HEK293 (cell line): ENCODE data around the gene MESP2.

Experiments
- CTCF ChIA-PET: fragments of 350-600 bp; formaldehyde crosslinking; extraction: SDS; loops from one replicate; lab custom pipeline; 2021; ENCODE audit warnings: antibody characterized with exemption; lab: Yijun Ruan, JAX
- POLR2A ChIA-PET: fragments of 300-600 bp; formaldehyde crosslinking; extraction: SDS; loops from one replicate; lab custom pipeline; 2020; ENCODE audit warnings: antibody characterized with exemption, inconsistent platforms; lab: Yijun Ruan, JAX
- H3K27ac ChIP-seq: fragments of 200-500 bp; sonication (Bioruptor generic); 2 replicates; pipeline ENCODE4 v1.5.1; 2014; ENCODE audit warnings: low read depth, low read length, control low read depth, inconsistent platforms; ENCODE audit errors: extremely low read depth
- H3K36me3 ChIP-seq, 2 experiments: fragments of 200-500 bp in 1 of 2; sonication (Bioruptor generic) in 1 of 2; 1 replicate in 1 of 2; 2 replicates in 1 of 2; pipeline ENCODE4 v1.5.1; 2014 to 2017; ENCODE audit warnings: inconsistent platforms in 2 of 2, low read length in 2 of 2; ENCODE audit not compliant: control insufficient read depth in 2 of 2, insufficient read depth in 1 of 2
- H3K4me1 ChIP-seq: fragments of 200-500 bp; sonication (Bioruptor generic); 2 replicates; pipeline ENCODE4 v1.5.1; 2014; ENCODE audit warnings: mild to moderate bottlenecking, low read length, inconsistent platforms; ENCODE audit not compliant: control insufficient read depth, insufficient read depth
- H3K4me3 ChIP-seq: 2 replicates; pipeline ENCODE4 v1.5.1; 2011; ENCODE audit warnings: low read depth, mild to moderate bottlenecking, control low read depth, low read length, moderate library complexity
- H3K9me3 ChIP-seq: fragments of 200-500 bp; sonication (Bioruptor generic); 2 replicates; pipeline ENCODE4 v1.5.1; 2014; ENCODE audit warnings: low read depth, low read length, inconsistent platforms; ENCODE audit not compliant: control insufficient read depth, insufficient read depth
- GLI2 ChIP-seq: fragments of 450-650 bp; formaldehyde crosslinking; IDR thresholded peaks from 2 replicates; pipeline ENCODE4; 2017; ENCODE audit warnings: missing biosample characterization, missing genetic modification characterization, low read depth, borderline replicate concordance
- REPIN1 ChIP-seq: fragments of 450-650 bp; formaldehyde crosslinking; IDR thresholded peaks from 2 replicates; pipeline ENCODE4 v1.5.1; 2017; ENCODE audit warnings: missing biosample characterization, missing genetic modification characterization, low read depth
- SALL2 ChIP-seq: fragments of 450-650 bp; formaldehyde crosslinking; IDR thresholded peaks from 2 replicates; pipeline ENCODE4 v1.5.0; 2017; ENCODE audit warnings: missing biosample characterization, mild to moderate bottlenecking, missing genetic modification characterization, borderline replicate concordance
- ZBTB21 ChIP-seq: fragments of 450-650 bp; formaldehyde crosslinking; IDR thresholded peaks from 2 replicates; pipeline ENCODE4 v1.5.1; 2017; ENCODE audit warnings: missing biosample characterization, missing genetic modification characterization
- ZIC2 ChIP-seq: fragments of 450-650 bp; formaldehyde crosslinking; IDR thresholded peaks from 2 replicates; pipeline ENCODE4 v1.5.1; 2016; ENCODE audit warnings: missing biosample characterization, missing genetic modification characterization
- ZNF138 ChIP-seq: fragments of 450-650 bp; formaldehyde crosslinking; IDR thresholded peaks from 2 replicates; pipeline ENCODE4 v1.5.1; 2016; ENCODE audit warnings: missing biosample characterization, missing genetic modification characterization, borderline replicate concordance
- ZNF214 ChIP-seq: fragments of 450-650 bp; formaldehyde crosslinking; IDR thresholded peaks from 2 replicates; pipeline ENCODE4 v1.5.1; 2017; ENCODE audit warnings: missing biosample characterization, mild to moderate bottlenecking, missing genetic modification characterization, borderline replicate concordance
- ZNF324 ChIP-seq: fragments of 450-650 bp; formaldehyde crosslinking; IDR thresholded peaks from 2 replicates; pipeline ENCODE4 v1.5.1; 2016; ENCODE audit warnings: missing biosample characterization, missing genetic modification characterization
- ZNF341 ChIP-seq: fragments of 450-650 bp; formaldehyde crosslinking; IDR thresholded peaks from 2 replicates; pipeline ENCODE4; 2016; ENCODE audit warnings: low read depth, missing biosample characterization, missing genetic modification characterization
- ZNF423 ChIP-seq: fragments of 450-650 bp; formaldehyde crosslinking; IDR thresholded peaks from 2 replicates; pipeline ENCODE4 v1.5.1; 2016; ENCODE audit warnings: missing biosample characterization, missing genetic modification characterization
- ZNF529 ChIP-seq: fragments of 450-650 bp; formaldehyde crosslinking; IDR thresholded peaks from 2 replicates; pipeline ENCODE4 v1.5.1; 2017; ENCODE audit warnings: missing genetic modification characterization, missing biosample characterization; ENCODE audit not compliant: insufficient replicate concordance
- ZNF776 ChIP-seq: fragments of 450-650 bp; formaldehyde crosslinking; IDR thresholded peaks from 2 replicates; pipeline ENCODE4 v1.5.0; 2017; ENCODE audit warnings: missing biosample characterization, missing genetic modification characterization, borderline replicate concordance
- ZNF792 ChIP-seq: fragments of 450-650 bp; formaldehyde crosslinking; IDR thresholded peaks from 2 replicates; pipeline ENCODE4 v1.5.1; 2016; ENCODE audit warnings: missing biosample characterization, missing genetic modification characterization
- TF ChIP-seq, protein P1 (sequence below): fragments of 450-650 bp; formaldehyde crosslinking; IDR thresholded peaks from 2 replicates; pipeline ENCODE4 v1.5.1; 2017; ENCODE audit warnings: missing biosample characterization, missing genetic modification characterization
- TF ChIP-seq, protein P2 (sequence below): fragments of 450-650 bp; formaldehyde crosslinking; IDR thresholded peaks from 2 replicates; pipeline ENCODE4 v1.5.1; 2016; ENCODE audit warnings: missing biosample characterization, missing genetic modification characterization
- TF ChIP-seq, protein P3 (sequence below): fragments of 450-650 bp; formaldehyde crosslinking; IDR thresholded peaks from 2 replicates; pipeline ENCODE4 v1.5.1; 2016; ENCODE audit warnings: missing biosample characterization, missing genetic modification characterization
- TF ChIP-seq, protein P4 (sequence below): fragments of 450-650 bp; formaldehyde crosslinking; IDR thresholded peaks from 2 replicates; pipeline ENCODE4 v1.5.1; 2016; ENCODE audit warnings: missing biosample characterization, missing genetic modification characterization

The MESP2 gene

DNA sequence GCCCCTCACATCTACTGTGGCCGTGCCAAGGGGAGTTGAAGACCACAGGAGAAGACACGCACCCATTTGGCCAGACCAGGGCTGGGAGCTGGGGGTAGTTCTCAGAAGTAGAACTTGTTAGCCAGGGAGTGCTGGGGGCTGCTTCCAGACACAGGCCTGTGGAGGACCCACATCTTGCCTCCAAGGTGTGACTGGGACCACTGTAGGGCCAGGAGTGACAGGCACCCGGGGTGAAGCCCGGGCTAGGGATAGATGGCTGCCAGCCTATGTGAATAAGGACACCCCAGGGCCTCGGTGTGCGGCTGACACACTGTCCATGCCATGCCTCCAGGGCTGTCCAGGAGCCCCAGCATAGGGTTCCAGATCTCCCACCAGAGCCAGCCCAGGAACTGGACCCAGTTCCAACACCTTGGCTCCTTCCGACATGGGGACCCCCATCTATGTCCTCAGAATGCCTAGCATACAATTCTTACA, 36.8 kb downstream of the MESP2 start:
- Histone ChIP-seq H3K36me3 (no peaks in the 10 kb centered on the region), H3K9me3 (no peaks in the 10 kb centered on the region), H3K27ac (no peak overlapping the region), H3K4me3 (no peak overlapping the region), H3K4me1 (no peaks in the 10 kb centered on the region; the same call in 1 of the 2 replicates)
- ChIA-PET POLR2A (no interaction called here), CTCF (no interaction called here)
- no peak for TF ChIP-seq ZNF138 (tag by site-specific recombination)
- no peak for TF ChIP-seq ZIC2
- TF ChIP-seq GLI2 (tag by site-specific recombination): no peak
- TF ChIP-seq, protein P1, sequence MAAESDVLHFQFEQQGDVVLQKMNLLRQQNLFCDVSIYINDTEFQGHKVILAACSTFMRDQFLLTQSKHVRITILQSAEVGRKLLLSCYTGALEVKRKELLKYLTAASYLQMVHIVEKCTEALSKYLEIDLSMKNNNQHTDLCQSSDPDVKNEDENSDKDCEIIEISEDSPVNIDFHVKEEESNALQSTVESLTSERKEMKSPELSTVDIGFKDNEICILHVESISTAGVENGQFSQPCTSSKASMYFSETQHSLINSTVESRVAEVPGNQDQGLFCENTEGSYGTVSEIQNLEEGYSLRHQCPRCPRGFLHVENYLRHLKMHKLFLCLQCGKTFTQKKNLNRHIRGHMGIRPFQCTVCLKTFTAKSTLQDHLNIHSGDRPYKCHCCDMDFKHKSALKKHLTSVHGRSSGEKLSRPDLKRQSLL (tag by site-specific recombination): no peak

DNA sequence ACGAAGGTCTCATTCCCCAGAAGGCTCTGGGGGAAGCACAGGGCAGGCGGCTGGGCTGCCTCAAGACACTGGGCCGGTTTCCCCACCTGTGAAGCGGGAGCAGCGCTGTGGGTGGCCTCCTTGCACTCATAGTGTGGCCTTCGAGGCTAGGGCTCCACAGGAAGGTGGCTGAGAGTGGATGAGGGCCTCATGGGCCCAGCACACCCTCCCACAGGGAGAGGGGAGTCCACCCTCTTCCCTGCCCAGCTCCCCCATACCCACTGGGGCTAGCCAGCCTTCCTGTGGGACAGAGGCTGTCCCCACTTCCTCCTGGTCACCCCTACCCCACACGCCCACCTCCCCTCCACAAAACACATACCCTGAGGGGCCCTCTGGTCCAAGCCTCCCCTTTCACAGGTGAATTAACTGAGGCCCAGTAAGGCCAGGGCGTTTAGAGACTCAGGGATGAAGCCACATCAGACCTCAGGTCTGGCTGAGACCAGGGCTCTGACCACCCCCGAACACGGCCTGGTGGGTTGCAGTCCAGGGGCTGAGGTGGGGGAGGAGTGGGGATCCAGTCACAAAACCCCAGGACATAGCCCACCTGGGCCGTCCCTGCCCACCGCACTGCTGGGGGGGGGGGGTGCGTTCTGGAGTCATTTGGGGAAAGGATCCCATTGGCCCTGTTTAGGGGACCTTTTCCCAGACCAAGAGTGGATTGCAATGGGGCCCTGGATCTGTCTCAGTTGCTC, 37.4 kb downstream of the MESP2 start:
- POLR2A ChIA-PET: no interaction called here
- H3K36me3 ChIP-seq: no peaks in the 10 kb centered on the region
- no peak overlapping the region for H3K4me3 ChIP-seq
- TF ChIP-seq, protein P2, sequence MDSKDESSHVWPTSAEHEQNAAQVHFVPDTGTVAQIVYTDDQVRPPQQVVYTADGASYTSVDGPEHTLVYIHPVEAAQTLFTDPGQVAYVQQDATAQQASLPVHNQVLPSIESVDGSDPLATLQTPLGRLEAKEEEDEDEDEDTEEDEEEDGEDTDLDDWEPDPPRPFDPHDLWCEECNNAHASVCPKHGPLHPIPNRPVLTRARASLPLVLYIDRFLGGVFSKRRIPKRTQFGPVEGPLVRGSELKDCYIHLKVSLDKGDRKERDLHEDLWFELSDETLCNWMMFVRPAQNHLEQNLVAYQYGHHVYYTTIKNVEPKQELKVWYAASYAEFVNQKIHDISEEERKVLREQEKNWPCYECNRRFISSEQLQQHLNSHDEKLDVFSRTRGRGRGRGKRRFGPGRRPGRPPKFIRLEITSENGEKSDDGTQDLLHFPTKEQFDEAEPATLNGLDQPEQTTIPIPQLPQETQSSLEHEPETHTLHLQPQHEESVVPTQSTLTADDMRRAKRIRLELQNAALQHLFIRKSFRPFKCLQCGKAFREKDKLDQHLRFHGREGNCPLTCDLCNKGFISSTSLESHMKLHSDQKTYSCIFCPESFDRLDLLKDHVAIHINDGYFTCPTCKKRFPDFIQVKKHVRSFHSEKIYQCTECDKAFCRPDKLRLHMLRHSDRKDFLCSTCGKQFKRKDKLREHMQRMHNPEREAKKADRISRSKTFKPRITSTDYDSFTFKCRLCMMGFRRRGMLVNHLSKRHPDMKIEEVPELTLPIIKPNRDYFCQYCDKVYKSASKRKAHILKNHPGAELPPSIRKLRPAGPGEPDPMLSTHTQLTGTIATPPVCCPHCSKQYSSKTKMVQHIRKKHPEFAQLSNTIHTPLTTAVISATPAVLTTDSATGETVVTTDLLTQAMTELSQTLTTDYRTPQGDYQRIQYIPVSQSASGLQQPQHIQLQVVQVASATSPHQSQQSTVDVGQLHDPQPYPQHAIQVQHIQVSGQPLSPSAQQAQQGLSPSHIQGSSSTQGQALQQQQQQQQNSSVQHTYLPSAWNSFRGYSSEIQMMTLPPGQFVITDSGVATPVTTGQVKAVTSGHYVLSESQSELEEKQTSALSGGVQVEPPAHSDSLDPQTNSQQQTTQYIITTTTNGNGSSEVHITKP (tag by site-specific recombination): peak; percentile 96
- no peak for TF ChIP-seq ZNF423 (tag by site-specific recombination)
- TF ChIP-seq, all 188 proteins: peak for 1
- H3K9me3 ChIP-seq: no peaks in the 10 kb centered on the region
- CTCF ChIA-PET: interaction anchor here (1.1 kb wide), 1 partner anchor 58 kb away, joined by 5 read pairs; no protein-coding TSS in a partner anchor
- peaks cover 2% of the 10 kb centered on the region; the same call in 1 of the 2 replicates for H3K4me1 ChIP-seq
- no peak overlapping the region for H3K27ac ChIP-seq

DNA sequence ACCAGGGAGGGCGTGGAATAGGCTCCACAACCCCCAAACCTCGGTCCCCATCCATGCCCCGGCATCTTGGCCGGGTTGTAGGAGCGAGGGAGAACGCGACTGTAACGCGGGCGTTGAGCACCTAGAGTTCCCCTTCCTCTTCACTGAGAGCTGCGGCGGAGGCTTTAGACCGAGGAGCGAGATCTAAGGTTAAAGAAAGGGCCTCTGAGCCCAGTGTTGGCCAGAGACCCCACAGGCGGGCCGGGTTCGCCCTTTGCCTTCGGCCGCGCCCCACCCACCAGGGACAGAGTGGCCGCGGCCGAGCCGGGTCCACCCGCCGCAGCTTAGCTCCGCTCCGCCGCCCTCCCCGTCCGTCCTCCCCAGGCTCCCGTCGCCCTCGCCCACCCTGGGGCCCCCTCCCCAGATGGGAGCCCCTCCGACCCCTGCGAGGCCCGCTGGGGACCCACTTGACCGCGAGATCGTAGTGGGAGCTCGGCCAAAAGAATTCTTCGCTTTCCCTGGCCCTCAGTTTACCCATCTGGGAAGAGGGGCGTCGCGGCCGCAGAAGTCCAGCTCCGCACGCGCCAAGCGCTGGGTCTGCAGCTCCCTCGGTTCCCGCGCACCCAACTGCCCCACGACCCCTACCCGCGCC, 38.1 kb downstream of the MESP2 start:
- Histone ChIP-seq H3K9me3 (no peaks in the 10 kb centered on the region), H3K4me1 (peaks cover 2% of the 10 kb centered on the region; the same call in 1 of the 2 replicates), H3K27ac (no peak overlapping the region), H3K4me3 (no peak overlapping the region), H3K36me3 (no peaks in the 10 kb centered on the region)
- POLR2A ChIA-PET: no interaction called here
- CTCF ChIA-PET: interaction anchor here (1.1 kb wide), 1 partner anchor 57 kb away, joined by 5 read pairs; no protein-coding TSS in a partner anchor
- TF ChIP-seq ZNF776: no peak
- TF ChIP-seq, protein P3, sequence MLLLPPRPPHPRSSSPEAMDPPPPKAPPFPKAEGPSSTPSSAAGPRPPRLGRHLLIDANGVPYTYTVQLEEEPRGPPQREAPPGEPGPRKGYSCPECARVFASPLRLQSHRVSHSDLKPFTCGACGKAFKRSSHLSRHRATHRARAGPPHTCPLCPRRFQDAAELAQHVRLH (tag by site-specific recombination): no peak
- no peak for TF ChIP-seq ZNF792
- TF ChIP-seq, protein P4, sequence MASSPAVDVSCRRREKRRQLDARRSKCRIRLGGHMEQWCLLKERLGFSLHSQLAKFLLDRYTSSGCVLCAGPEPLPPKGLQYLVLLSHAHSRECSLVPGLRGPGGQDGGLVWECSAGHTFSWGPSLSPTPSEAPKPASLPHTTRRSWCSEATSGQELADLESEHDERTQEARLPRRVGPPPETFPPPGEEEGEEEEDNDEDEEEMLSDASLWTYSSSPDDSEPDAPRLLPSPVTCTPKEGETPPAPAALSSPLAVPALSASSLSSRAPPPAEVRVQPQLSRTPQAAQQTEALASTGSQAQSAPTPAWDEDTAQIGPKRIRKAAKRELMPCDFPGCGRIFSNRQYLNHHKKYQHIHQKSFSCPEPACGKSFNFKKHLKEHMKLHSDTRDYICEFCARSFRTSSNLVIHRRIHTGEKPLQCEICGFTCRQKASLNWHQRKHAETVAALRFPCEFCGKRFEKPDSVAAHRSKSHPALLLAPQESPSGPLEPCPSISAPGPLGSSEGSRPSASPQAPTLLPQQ (tag by site-specific recombination): no peak
- TF ChIP-seq, protein P2 (tag by site-specific recombination): no peak
- TF ChIP-seq REPIN1 (tag by site-specific recombination): no peak
- TF ChIP-seq ZNF214 (tag by site-specific recombination): no peak
- TF ChIP-seq ZNF529: no peak
- no peak for TF ChIP-seq ZNF324 (tag by site-specific recombination)
- TF ChIP-seq SALL2 (tag by site-specific recombination): no peak
- TF ChIP-seq ZNF341 (tag by site-specific recombination): no peak
- TF ChIP-seq ZBTB21 (tag by site-specific recombination): no peak
